Cerebellar cortex (tissue), 1 donor: Measurements from ENCODE around the gene STX16.

Experiments used
- DNase-seq: peaks from one replicate; pipeline ENCODE4 v3.0.0-alpha.2; 2015; ENCODE audit warnings: low spot score

The STX16 gene

DNA sequence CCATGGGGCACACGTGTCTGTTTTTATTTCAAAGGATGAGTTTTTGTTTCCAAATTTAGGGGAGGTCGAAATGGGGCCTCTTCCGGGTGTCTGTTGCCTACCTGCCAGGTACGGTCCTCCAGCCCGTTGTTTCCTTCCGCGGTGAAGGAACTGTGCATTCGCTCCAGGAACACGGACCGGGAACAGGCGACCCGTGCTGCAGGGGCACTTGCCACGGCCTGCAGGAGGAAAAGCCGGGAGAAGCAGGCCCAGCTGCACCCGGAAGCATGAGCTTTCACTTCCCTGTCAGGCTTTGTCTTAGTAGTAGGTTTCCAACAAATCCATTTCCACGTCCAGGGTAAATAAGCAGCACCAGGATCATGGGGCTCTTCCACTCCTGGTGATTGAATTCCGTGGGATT lies 24.6 kb downstream of the STX16 start:
- DNase-seq = no peak

- no peak for DNase-seq
These were observed 25.1 kb downstream of the STX16 start for GRCh38 chr20:58676161-58676560.

DNA sequence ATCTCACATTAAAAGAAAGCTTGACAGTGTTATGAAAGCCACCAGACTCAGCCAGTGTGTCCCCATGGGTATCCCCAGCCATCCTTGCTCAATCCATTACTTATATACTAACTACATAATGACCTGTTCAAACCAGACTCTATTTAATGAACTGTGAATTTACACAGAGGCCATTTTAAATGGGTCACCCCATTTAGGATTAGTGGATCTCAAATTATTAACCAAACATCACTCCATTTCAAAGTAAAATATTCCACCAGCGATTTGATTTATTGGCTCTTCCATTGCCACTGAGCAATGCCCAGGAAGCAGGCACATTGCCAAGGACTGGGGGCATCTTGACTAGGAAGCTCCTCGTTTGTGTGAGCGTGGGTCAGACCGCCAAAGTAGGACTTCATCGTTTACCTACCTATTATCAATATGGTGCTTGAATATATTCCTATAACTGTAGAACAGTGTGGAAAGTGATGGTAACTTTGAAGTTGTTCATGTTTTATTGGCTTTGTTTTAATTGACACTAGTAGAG lies 26.1 kb downstream of the STX16 start:
- DNase-seq = no peak

DNA sequence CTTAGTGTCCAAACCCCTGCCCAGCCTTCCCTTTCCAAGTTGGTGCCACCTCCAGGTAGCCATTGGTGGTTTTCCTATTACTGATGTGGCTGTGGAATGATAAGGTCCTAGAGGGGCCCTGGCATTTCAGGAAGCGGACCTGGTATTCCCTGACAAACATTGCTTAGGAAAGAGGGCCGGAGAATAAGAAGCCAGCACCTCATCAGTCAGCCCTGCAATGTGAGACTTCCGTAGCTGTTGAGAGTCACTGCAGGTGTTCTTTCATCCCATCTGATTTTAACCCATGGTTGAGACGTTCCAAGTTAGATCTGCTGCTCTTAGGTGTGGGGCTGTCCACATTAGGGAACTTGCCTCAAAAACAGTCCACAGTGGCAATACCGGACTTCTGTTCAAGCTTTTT lies 26.7 kb downstream of the STX16 start:
- no peak for DNase-seq

DNA sequence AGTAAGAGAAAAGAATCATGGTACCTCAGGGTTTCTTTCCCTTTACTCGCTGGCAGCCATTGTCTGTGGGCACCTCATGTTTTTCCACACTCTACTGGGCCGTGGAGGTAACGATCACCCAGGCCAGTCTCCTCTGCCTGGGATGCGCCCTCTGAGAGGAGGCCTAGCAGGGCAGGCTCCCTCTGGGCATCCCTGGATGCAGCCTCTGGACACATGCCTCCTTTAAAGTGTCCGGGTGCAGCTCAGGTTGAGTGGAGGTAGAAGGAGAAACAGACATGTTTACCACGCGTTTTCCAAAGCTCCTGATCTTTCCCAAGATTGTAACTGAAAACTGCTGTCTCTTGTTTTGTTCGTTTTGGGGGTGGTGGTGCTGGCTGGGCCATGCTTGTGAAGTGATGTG lies 27.7 kb downstream of the STX16 start:
- no peak for DNase-seq

- no peak for DNase-seq
These were observed 31.8 kb downstream of the STX16 start for GRCh38 chr20:58682656-58683531.

GRCh38 chr20:58684291-58684690 lies 33.2 kb downstream of the STX16 start:
- DNase-seq = no peak

- no peak for DNase-seq
These were observed 34.9 kb downstream of the STX16 start for GRCh38 chr20:58685988-58686387.

GRCh38 chr20:58688414-58688813 lies 37.3 kb downstream of the STX16 start:
- no peak for DNase-seq

GRCh38 chr20:58688840-58689239 lies 37.8 kb downstream of the STX16 start:
- DNase-seq = no peak

DNA sequence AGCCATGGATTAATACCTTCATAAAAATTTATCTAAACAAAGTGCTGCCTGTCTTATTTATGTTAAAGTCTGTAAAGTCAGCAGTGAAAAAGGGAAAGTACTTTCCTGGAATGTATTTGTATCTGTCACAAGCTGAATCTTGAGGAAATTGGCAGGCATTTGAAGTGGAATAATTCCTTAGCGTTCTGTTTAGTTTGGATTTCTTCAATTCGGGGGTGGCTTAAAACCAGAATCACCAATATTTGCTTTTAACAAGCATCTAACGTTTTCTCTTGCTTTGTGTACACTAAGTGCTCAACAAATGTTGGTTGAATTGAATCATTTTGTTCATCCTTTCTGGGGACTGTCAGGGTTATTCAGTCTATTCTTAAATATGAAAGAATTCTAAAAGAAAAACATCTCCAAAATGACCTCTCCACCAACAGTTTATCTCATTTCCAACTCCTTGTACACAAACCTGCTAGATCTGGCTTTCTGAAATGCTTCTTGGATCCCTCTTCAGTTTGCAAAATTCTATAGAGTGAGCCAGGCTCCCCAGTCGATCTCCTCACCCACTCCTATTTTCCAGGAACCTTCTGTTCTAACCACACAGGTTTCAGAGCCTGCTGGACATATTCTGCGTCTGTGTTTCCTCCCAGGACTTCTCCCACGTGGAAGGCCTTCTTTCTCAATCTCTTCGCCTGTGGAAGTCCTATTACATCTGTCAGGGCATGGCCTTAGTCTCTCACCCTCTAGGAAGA lies 39.5 kb downstream of the STX16 start:
- DNase-seq = no peak

DNA sequence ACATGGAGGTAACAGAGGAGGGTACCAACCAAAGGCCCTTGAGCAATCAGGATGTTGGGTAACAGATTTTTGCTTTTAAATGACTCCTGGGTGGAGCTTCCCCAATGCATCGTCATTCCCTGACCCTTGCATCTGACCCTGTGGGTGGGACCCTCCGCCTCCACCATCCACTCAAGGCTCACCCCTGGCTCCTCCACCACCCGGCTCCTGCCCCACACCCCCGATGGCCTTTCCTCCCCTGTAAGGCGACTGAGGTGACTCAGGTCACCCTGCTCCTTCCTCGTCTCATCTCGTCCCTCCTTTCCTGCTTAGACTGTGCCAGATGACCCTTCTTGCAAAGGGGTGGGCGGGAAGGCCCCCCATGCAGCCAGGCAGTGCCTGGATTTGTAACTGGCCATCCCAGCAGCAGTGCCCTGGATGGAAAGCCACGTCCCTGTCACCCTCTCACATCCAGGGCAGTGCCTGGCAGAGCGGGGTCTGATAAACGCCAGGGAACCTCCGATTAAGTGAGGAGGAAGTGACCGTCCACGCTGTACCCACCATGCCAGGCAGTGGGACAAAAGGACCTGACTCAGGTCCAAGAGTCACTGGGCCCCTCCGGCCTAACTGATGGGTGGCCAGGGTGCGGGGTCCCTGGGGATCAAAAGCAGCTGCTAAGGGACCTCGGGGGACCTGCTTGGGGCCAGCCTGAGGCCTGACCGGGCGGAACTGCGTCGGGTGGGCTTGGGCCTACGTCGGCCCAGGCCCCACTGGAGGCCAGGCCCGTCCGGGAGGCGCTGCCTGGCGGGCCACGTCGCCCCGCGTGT lies 40.9 kb downstream of the STX16 start:
- no peak for DNase-seq

- no peak for DNase-seq
These were observed 41.6 kb downstream of the STX16 start, which contains the start of gene NPEPL1 for GRCh38 chr20:58692579-58693225. Gene NPEPL1 (plus strand): TSS chr20:58692800. CDS start chr20:58692901, 101 bp downstream.

- no peak for DNase-seq
These were observed 42.3 kb downstream of the STX16 start for GRCh38 chr20:58693226-58694006.

DNA sequence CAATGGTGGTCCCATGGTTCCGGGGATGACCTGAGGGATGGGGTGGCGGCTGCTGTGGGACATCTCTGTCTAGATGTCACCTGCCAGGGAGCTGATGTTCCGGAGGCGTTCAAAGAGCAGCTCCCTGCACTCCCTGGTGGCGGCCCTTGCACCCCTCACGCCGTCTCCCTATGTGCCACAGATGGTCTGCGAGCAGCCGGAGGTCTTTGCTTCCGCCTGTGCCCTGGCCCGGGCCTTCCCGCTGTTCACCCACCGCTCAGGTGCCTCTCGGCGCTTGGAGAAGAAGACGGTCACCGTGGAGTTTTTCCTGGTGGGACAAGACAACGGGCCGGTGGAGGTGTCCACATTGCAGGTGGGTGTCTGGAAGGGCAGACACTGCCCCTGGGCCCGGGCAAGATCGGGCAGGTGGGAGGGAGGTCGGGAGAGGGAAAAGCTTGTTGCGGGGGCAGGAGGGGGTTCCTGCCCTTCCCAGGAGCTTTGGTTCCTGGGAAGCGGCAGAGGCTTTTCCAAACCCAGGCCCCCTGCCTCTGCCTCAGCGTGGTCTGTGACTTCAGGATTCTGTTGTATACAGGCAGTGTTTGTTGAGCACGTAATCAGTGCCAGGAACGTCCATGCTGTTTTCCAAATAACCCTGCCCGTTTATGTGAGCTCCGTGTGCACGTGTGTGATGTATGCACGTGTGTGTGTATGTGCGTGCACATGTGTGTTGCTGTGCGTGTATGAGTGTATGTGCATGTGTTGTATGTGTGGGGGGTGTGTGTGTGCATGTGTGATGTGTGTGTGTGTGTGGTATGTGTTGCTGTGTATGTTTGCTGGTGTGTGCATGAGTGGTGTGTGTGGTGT lies 43.4 kb downstream of the STX16 start:
- no peak for DNase-seq

GRCh38 chr20:58695084-58695722 lies 44.1 kb downstream of the STX16 start:
- DNase-seq = no peak

- DNase-seq = no peak
These were observed 44.9 kb downstream of the STX16 start for GRCh38 chr20:58695895-58696375.

DNA sequence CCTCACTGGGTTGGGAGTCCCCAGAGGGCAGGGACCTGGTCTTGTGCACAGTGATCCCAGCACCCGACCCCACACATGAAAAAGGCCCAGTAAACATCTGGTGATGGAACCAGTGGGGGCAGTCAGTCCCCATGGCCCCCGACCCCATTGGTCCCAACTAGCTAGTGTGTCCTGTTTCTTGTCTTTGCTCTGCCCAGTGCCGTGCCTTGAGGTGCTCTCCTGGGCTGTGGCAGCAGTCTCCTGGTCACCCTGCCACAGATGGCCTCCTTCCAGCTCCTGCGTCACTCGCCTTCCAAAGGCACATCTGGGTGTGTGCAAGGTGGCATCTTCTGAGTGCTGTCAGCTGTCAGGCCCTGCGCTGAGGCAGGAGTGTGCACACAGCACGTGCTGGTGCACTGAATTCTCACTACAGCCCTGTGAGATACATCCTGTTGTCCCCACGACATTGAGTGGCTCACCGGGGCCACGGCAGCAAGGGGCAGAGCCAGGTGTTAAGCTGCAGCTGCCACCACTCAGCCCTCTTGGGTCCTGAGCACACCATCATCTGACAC lies 45.4 kb downstream of the STX16 start:
- no peak for DNase-seq
